GM12878 (cell line): ENCODE data around the gene IRF8.
"Not testable (repeated sequence)": the region's sequence is repeated elsewhere in the genome, so short reads cannot be mapped to it uniquely, and the experiment has no call there.

Experiments used
- ATF3 ChIP-seq: IDR thresholded peaks from 2 replicates; pipeline ENCODE4 v1.6.1; 2011; ENCODE audit warnings: low read depth, mild to moderate bottlenecking, low read length, moderate library complexity, borderline replicate concordance; ENCODE audit errors: extremely low read depth
- BCL11A ChIP-seq: IDR thresholded peaks from 2 replicates; pipeline ENCODE4 v1.6.1; 2011; ENCODE audit warnings: low read depth, low read length
- CTCF ChIP-seq, 3 experiments: IDR thresholded peaks in 2 of 3; conservative IDR thresholded peaks in 1 of 3; 2 replicates each; pipeline ENCODE4 v1.5.1; 2011; ENCODE audit warnings: low read depth in 3 of 3, low read length in 3 of 3, mild to moderate bottlenecking in 3 of 3, control low read depth in 2 of 3, moderate library complexity in 2 of 3, inconsistent platforms in 1 of 3, mixed read lengths in 1 of 3; ENCODE audit not compliant: control insufficient read depth in 2 of 3, insufficient read depth in 1 of 3; ENCODE audit errors: extremely low read depth in 1 of 3
- EED ChIP-seq: sonication (generic); IDR thresholded peaks from 2 replicates; pipeline ENCODE4 v1.6.1; 2016; ENCODE audit warnings: antibody characterized with exemption, low read depth
- EZH2 ChIP-seq: IDR thresholded peaks from 2 replicates; pipeline ENCODE4 v1.6.1; 2012; ENCODE audit warnings: low read depth, mild to moderate bottlenecking, control low read depth, inconsistent platforms, low read length, borderline replicate concordance; ENCODE audit not compliant: control insufficient read depth
- MYB ChIP-seq: fragments of 150-350 bp; IDR thresholded peaks from 2 replicates; pipeline ENCODE4 v1.6.1; 2014; ENCODE audit warnings: mild to moderate bottlenecking, low read depth, low read length, borderline replicate concordance
- POLR2AphosphoS2 ChIP-seq: IDR thresholded peaks from 2 replicates; pipeline ENCODE4 v1.6.1; 2011; ENCODE audit warnings: low read depth, mild to moderate bottlenecking, low read length, improper control_type of control experiment, moderate library complexity
- SUPT20H ChIP-seq: IDR thresholded peaks from 2 replicates; pipeline ENCODE4 v1.6.1; 2011; ENCODE audit warnings: low read depth, mild to moderate bottlenecking, low read length, moderate library complexity, borderline replicate concordance; ENCODE audit not compliant: control insufficient read depth
- TCF12 ChIP-seq: IDR thresholded peaks from 2 replicates; pipeline ENCODE4 v1.6.1; 2011; ENCODE audit warnings: low read depth, mild to moderate bottlenecking, low read length
- ZBTB40 ChIP-seq: fragments of 450-650 bp; IDR thresholded peaks from 2 replicates; pipeline ENCODE4 v1.6.1; 2016; ENCODE audit warnings: mild to moderate bottlenecking, moderate library complexity, borderline replicate concordance
- ZZZ3 ChIP-seq: IDR thresholded peaks from 2 replicates; pipeline ENCODE4 v1.6.1; 2011; ENCODE audit warnings: low read depth; ENCODE audit not compliant: control insufficient read depth, insufficient read length
- TF ChIP-seq, protein P1 (sequence below): fragments of 450-650 bp; IDR thresholded peaks from 2 replicates; pipeline ENCODE4 v1.6.1; 2017; ENCODE audit warnings: mild to moderate bottlenecking, moderate library complexity
- TF ChIP-seq, protein P2 (sequence below): IDR thresholded peaks from 2 replicates; pipeline ENCODE4 v1.6.1; 2011; ENCODE audit warnings: mild to moderate bottlenecking, low read depth, low read length, moderate library complexity; ENCODE audit not compliant: insufficient replicate concordance

DNA sequence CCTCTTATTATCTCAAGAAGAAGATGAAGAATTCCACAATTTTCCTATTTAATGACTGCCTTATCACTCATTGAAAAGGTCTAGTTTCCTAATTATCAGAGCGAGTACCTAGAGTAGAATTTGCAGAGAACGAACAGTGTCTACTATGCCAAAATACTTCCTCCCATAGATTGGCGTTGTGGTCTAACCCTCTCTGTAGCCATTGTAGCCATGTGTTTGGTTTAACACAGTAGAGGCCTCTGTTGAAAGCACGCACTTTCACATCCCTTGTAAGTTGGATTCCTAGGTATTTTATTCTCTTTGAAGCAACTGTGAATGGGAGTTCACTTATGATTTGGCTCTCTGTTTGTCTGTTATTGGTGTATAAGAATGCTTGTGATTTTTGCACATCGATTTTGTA, 24.9 kb upstream of the IRF8 start:
- not testable (repeated sequence) for TF ChIP-seq CTCF (IDR thresholded peaks at IDR 0.05 in 2 of 3, conservative IDR thresholded peaks at IDR 0.05 in 1 of 3; ENCODE audit: control insufficient read depth in 2 of 3, extremely low read depth in 1 of 3, insufficient read depth in 1 of 3, low read depth in 3 of 3, low read length in 3 of 3); POLR2AphosphoS2; MYB; SUPT20H; BCL11A; TCF12; ATF3; ZBTB40; EZH2; ZZZ3; EED
- TF ChIP-seq, protein P1, sequence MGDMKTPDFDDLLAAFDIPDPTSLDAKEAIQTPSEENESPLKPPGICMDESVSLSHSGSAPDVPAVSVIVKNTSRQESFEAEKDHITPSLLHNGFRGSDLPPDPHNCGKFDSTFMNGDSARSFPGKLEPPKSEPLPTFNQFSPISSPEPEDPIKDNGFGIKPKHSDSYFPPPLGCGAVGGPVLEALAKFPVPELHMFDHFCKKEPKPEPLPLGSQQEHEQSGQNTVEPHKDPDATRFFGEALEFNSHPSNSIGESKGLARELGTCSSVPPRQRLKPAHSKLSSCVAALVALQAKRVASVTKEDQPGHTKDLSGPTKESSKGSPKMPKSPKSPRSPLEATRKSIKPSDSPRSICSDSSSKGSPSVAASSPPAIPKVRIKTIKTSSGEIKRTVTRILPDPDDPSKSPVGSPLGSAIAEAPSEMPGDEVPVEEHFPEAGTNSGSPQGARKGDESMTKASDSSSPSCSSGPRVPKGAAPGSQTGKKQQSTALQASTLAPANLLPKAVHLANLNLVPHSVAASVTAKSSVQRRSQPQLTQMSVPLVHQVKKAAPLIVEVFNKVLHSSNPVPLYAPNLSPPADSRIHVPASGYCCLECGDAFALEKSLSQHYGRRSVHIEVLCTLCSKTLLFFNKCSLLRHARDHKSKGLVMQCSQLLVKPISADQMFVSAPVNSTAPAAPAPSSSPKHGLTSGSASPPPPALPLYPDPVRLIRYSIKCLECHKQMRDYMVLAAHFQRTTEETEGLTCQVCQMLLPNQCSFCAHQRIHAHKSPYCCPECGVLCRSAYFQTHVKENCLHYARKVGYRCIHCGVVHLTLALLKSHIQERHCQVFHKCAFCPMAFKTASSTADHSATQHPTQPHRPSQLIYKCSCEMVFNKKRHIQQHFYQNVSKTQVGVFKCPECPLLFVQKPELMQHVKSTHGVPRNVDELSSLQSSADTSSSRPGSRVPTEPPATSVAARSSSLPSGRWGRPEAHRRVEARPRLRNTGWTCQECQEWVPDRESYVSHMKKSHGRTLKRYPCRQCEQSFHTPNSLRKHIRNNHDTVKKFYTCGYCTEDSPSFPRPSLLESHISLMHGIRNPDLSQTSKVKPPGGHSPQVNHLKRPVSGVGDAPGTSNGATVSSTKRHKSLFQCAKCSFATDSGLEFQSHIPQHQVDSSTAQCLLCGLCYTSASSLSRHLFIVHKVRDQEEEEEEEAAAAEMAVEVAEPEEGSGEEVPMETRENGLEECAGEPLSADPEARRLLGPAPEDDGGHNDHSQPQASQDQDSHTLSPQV = not testable (repeated sequence)
- TF ChIP-seq, protein P2, sequence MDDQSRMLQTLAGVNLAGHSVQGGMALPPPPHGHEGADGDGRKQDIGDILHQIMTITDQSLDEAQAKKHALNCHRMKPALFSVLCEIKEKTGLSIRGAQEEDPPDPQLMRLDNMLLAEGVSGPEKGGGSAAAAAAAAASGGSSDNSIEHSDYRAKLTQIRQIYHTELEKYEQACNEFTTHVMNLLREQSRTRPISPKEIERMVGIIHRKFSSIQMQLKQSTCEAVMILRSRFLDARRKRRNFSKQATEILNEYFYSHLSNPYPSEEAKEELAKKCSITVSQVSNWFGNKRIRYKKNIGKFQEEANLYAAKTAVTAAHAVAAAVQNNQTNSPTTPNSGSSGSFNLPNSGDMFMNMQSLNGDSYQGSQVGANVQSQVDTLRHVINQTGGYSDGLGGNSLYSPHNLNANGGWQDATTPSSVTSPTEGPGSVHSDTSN = not testable (repeated sequence)
